Right ventricle myocardium inferior (tissue), 1 donor: ENCODE results near the gene BAK1. TPM values are rescaled to one million over a fixed set of nuclear protein-coding genes. Genes with fewer than 3 reads are reported as not detected.
"Not testable (repeated sequence)": the region's sequence is repeated elsewhere in the genome, so short reads cannot be mapped to it uniquely, and the experiment has no call there.

Experiments
- ATAC-seq: fragments of 200-7000 bp; cut with Tn5 transposase; one replicate; pipeline ENCODE4 v1.9.1; 2020; ENCODE audit warnings: mild to moderate bottlenecking, moderate library complexity
- DNase-seq: peaks from one replicate; pipeline ENCODE4 v3.0.0; 2021; ENCODE audit errors: missing footprints
- intact Hi-C: fragments of 100-400 bp; cut with DNase I; formaldehyde crosslinking; loops from one replicate; pipeline ENCODE4 v1.11.0; 2022
- total RNA-seq: library from RNA; stranded (reverse); fragmentation: NEBNext Ultra II Directional; extraction: Animal tissue kit (Norgen Biotek cat#: 25700); gene quantifications from one replicate; pipeline ENCODE4 v1.2.1, GENCODE V29; 2021
- donor health status: DM: no; HTN: yes; CAD: no; lungs with severe emphysema.

BAK1 gene
- total RNA-seq, 1 donor from 2014 or later: 25.4 TPM

GRCh38 chr6:33533163-33533869 lies 46.8 kb downstream of the BAK1 start:
- DNase-seq, intact Hi-C loops, ATAC-seq: not testable (repeated sequence)

- ATAC-seq, DNase-seq, intact Hi-C loops: not testable (repeated sequence)
Observed at GRCh38 chr6:33532431-33532830, 47.6 kb downstream of the BAK1 start.

GRCh38 chr6:33530617-33531016 lies 49.5 kb downstream of the BAK1 start:
- DNase-seq, ATAC-seq, intact Hi-C loops: not testable (repeated sequence)

Other genes starting within 250 kb of the BAK1 start
- 1.3 TPM for gene KIFC1, start 188.5 kb downstream of the BAK1 start, total RNA-seq
- 43.5 TPM for gene PHF1, start 169.3 kb downstream of the BAK1 start, total RNA-seq
- 107 TPM for gene CUTA, start 162.2 kb downstream of the BAK1 start, total RNA-seq
- gene SYNGAP1, start 160.2 kb downstream of the BAK1 start, total RNA-seq: 5.2 TPM
- 4.1 TPM for gene ZBTB9, start 125.7 kb downstream of the BAK1 start, total RNA-seq
- 8.0 TPM for gene ITPR3, start 41.0 kb upstream of the BAK1 start, total RNA-seq
- 215 TPM for gene UQCC2, start 131.4 kb upstream of the BAK1 start, total RNA-seq
- 47.6 TPM for gene IP6K3, start 166.6 kb upstream of the BAK1 start, total RNA-seq
- 23.2 TPM for gene LEMD2, start 208.9 kb upstream of the BAK1 start, total RNA-seq
- not detected for gene MLN, start 223.7 kb upstream of the BAK1 start, total RNA-seq